Activated naive CD8-positive, alpha-beta T cell treated with anti-CD3 and anti-CD28 coated beads, Interleukin-2, amount 10 ng/mL, durations not matched to agents 7 days and 5 days (primary cell): ENCODE results near the gene KCNK10. TPM values are rescaled to one million over a fixed set of nuclear protein-coding genes. Genes with fewer than 3 reads are reported as not detected.
"Not testable (repeated sequence)": the region's sequence is repeated elsewhere in the genome, so short reads cannot be mapped to it uniquely, and the experiment has no call there.

Experiments
- ATAC-seq: fragments of 150-1000 bp; cut with Tn5 transposase; one replicate; pipeline ENCODE4 v1.10.0; 2021; ENCODE audit warnings: low read depth, moderate library complexity
- POLR2A ChIA-PET: fragments of 350-600 bp; sonication (Branson Sonifier 250); formaldehyde crosslinking; loops from one replicate; lab custom pipeline; 2021; ENCODE audit warnings: antibody characterized with exemption; lab: Charles Lee
- DNase-seq: peaks from one replicate; pipeline ENCODE4 v3.0.0; 2021
- H3K27ac Mint-ChIP-seq: one replicate; pipeline ENCODE4 v1.8.0; 2022; ENCODE audit warnings: mild to moderate bottlenecking, mixed read lengths
- H3K27me3 Mint-ChIP-seq: one replicate; pipeline ENCODE4 v1.8.0; 2022; ENCODE audit warnings: mild to moderate bottlenecking, moderate library complexity, mixed read lengths
- H3K36me3 Mint-ChIP-seq: one replicate; pipeline ENCODE4 v1.8.0; 2021; ENCODE audit warnings: mild to moderate bottlenecking, mixed read lengths
- H3K4me1 Mint-ChIP-seq: one replicate; pipeline ENCODE4 v1.8.0; 2021; ENCODE audit warnings: mixed read lengths
- H3K4me3 Mint-ChIP-seq: one replicate; pipeline ENCODE4 v1.8.0; 2022; ENCODE audit warnings: mild to moderate bottlenecking, moderate library complexity, mixed read lengths
- H3K9me3 Mint-ChIP-seq: one replicate; pipeline ENCODE4 v1.8.0; 2021; ENCODE audit warnings: mixed read lengths
- total RNA-seq, 2 experiments: library from RNA; stranded (reverse); gene quantifications; one replicate each; pipeline ENCODE4 v1.2.3, GENCODE V29; 2021

KCNK10 gene
- total RNA-seq, 2 experiments from 2014 or later: not detected

GRCh38 chr14:88272390-88273269 lies 50.4 kb downstream of the KCNK10 start:
- Mint-ChIP-seq H3K4me1 (no peaks in the 10 kb centered on the region), H3K4me3 (no peak overlapping the region), H3K27ac (no peak overlapping the region), H3K9me3 (no peaks in the 10 kb centered on the region), H3K36me3 (no peaks in the 10 kb centered on the region), H3K27me3 (peaks cover 4% of the 10 kb centered on the region)
- POLR2A ChIA-PET: no interaction called here
- DNase-seq (no peak), ATAC-seq (no peak)

- no peak overlapping the region for H3K27ac Mint-ChIP-seq
- POLR2A ChIA-PET: no interaction called here
Observed at GRCh38 chr14:88271205-88271604, 51.9 kb downstream of the KCNK10 start.

GRCh38 chr14:88270776-88271175 lies 52.3 kb downstream of the KCNK10 start:
- H3K4me3 Mint-ChIP-seq: no peak overlapping the region
- no peak overlapping the region for H3K27ac Mint-ChIP-seq
- ATAC-seq (no peak), DNase-seq (no peak)
- POLR2A ChIA-PET: no interaction called here
- no peaks in the 10 kb centered on the region for H3K27me3 Mint-ChIP-seq
- H3K36me3 Mint-ChIP-seq: no peaks in the 10 kb centered on the region
- no peaks in the 10 kb centered on the region for H3K9me3 Mint-ChIP-seq
- H3K4me1 Mint-ChIP-seq: no peaks in the 10 kb centered on the region

More at GRCh38 chr14:88271205-88271604, 51.9 kb downstream of the KCNK10 start:
- no peaks in the 10 kb centered on the region for H3K4me1 Mint-ChIP-seq
- H3K9me3 Mint-ChIP-seq: no peaks in the 10 kb centered on the region
- DNase-seq: no peak
- no peak for ATAC-seq
- no peaks in the 10 kb centered on the region for H3K36me3 Mint-ChIP-seq
- H3K4me3 Mint-ChIP-seq: no peak overlapping the region
- H3K27me3 Mint-ChIP-seq: no peaks in the 10 kb centered on the region

GRCh38 chr14:88269806-88270420 lies 53.2 kb downstream of the KCNK10 start:
- Mint-ChIP-seq H3K9me3 (no peaks in the 10 kb centered on the region), H3K27me3 (no peaks in the 10 kb centered on the region), H3K4me1 (no peaks in the 10 kb centered on the region), H3K4me3 (no peak overlapping the region), H3K36me3 (no peaks in the 10 kb centered on the region), H3K27ac (no peak overlapping the region)
- DNase-seq (no peak), ATAC-seq (no peak)
- POLR2A ChIA-PET: no interaction called here

- no peaks in the 10 kb centered on the region for H3K9me3 Mint-ChIP-seq
- POLR2A ChIA-PET: no interaction called here
- H3K36me3 Mint-ChIP-seq: no peaks in the 10 kb centered on the region
- H3K4me3 Mint-ChIP-seq: no peak overlapping the region
- no peak for DNase-seq
- H3K27me3 Mint-ChIP-seq: peaks cover 7% of the 10 kb centered on the region
- H3K27ac Mint-ChIP-seq: no peak overlapping the region
- no peak for ATAC-seq
- H3K4me1 Mint-ChIP-seq: no peaks in the 10 kb centered on the region
Observed at GRCh38 chr14:88266474-88266873, 56.6 kb downstream of the KCNK10 start.

GRCh38 chr14:88264116-88264515 lies 59.0 kb downstream of the KCNK10 start:
- Mint-ChIP-seq H3K4me3 (no peak overlapping the region), H3K27ac (no peak overlapping the region), H3K36me3 (no peaks in the 10 kb centered on the region), H3K27me3 (peaks cover 7% of the 10 kb centered on the region), H3K9me3 (no peaks in the 10 kb centered on the region), H3K4me1 (no peaks in the 10 kb centered on the region)
- ATAC-seq: no peak
- POLR2A ChIA-PET: no interaction called here
- no peak for DNase-seq

- H3K27ac Mint-ChIP-seq, H3K36me3 Mint-ChIP-seq, H3K9me3 Mint-ChIP-seq, H3K4me3 Mint-ChIP-seq, H3K27me3 Mint-ChIP-seq, ATAC-seq, DNase-seq, POLR2A ChIA-PET, H3K4me1 Mint-ChIP-seq: not testable (repeated sequence)
Observed at GRCh38 chr14:88261302-88261701, 61.8 kb downstream of the KCNK10 start.

GRCh38 chr14:88258021-88258420 lies 65.0 kb downstream of the KCNK10 start:
- peaks cover 7% of the 10 kb centered on the region for H3K27me3 Mint-ChIP-seq
- no peak for DNase-seq

GRCh38 chr14:88256997-88257950 lies 65.8 kb downstream of the KCNK10 start:
- ATAC-seq (no peak), DNase-seq (no peak)
- H3K4me1 Mint-ChIP-seq: no peaks in the 10 kb centered on the region
- H3K4me3 Mint-ChIP-seq: no peak overlapping the region
- no peak overlapping the region for H3K27ac Mint-ChIP-seq
- POLR2A ChIA-PET: no interaction called here
- peaks cover 2% of the 10 kb centered on the region for H3K27me3 Mint-ChIP-seq
- no peaks in the 10 kb centered on the region for H3K36me3 Mint-ChIP-seq
- H3K9me3 Mint-ChIP-seq: no peaks in the 10 kb centered on the region

More at GRCh38 chr14:88258021-88258420, 65.0 kb downstream of the KCNK10 start:
- H3K4me1 Mint-ChIP-seq: no peaks in the 10 kb centered on the region
- H3K4me3 Mint-ChIP-seq: no peak overlapping the region
- POLR2A ChIA-PET: no interaction called here
- no peak overlapping the region for H3K27ac Mint-ChIP-seq
- ATAC-seq: no peak
- H3K9me3 Mint-ChIP-seq: no peaks in the 10 kb centered on the region
- no peaks in the 10 kb centered on the region for H3K36me3 Mint-ChIP-seq

- Mint-ChIP-seq H3K27ac (no peak overlapping the region), H3K36me3 (no peaks in the 10 kb centered on the region), H3K4me1 (no peaks in the 10 kb centered on the region), H3K9me3 (no peaks in the 10 kb centered on the region), H3K27me3 (no peaks in the 10 kb centered on the region), H3K4me3 (no peak overlapping the region)
- POLR2A ChIA-PET: no interaction called here
- ATAC-seq: no peak
- no peak for DNase-seq
Observed at GRCh38 chr14:88255798-88256197, 67.3 kb downstream of the KCNK10 start.

- POLR2A ChIA-PET: no interaction called here
- Mint-ChIP-seq H3K27me3 (no peaks in the 10 kb centered on the region), H3K4me1 (no peaks in the 10 kb centered on the region), H3K9me3 (no peaks in the 10 kb centered on the region), H3K36me3 (no peaks in the 10 kb centered on the region), H3K27ac (no peak overlapping the region), H3K4me3 (no peak overlapping the region)
- no peak for DNase-seq
- no peak for ATAC-seq
Observed at GRCh38 chr14:88255196-88255595, 67.9 kb downstream of the KCNK10 start.

GRCh38 chr14:88252498-88252897 lies 70.6 kb downstream of the KCNK10 start:
- POLR2A ChIA-PET: no interaction called here
- no peaks in the 10 kb centered on the region for H3K4me1 Mint-ChIP-seq
- no peaks in the 10 kb centered on the region for H3K9me3 Mint-ChIP-seq
- DNase-seq: no peak
- H3K4me3 Mint-ChIP-seq: no peak overlapping the region
- peaks cover 3% of the 10 kb centered on the region for H3K27me3 Mint-ChIP-seq
- H3K27ac Mint-ChIP-seq: no peak overlapping the region
- no peaks in the 10 kb centered on the region for H3K36me3 Mint-ChIP-seq
- no peak for ATAC-seq

GRCh38 chr14:88251650-88252049 lies 71.4 kb downstream of the KCNK10 start:
- H3K27ac Mint-ChIP-seq: no peak overlapping the region
- DNase-seq (no peak), ATAC-seq (no peak)
- no peak overlapping the region for H3K4me3 Mint-ChIP-seq
- H3K9me3 Mint-ChIP-seq: no peaks in the 10 kb centered on the region
- H3K36me3 Mint-ChIP-seq: no peaks in the 10 kb centered on the region
- POLR2A ChIA-PET: no interaction called here
- peaks cover 3% of the 10 kb centered on the region for H3K27me3 Mint-ChIP-seq
- no peaks in the 10 kb centered on the region for H3K4me1 Mint-ChIP-seq
